ENCODE data around the gene SYNJ2. TPM values are rescaled to one million over a fixed set of nuclear protein-coding genes. Genes with fewer than 3 reads are reported as not detected.

SYNJ2 gene
- total RNA-seq, 1 donor from 2014 or later = 23.6 TPM

DNA sequence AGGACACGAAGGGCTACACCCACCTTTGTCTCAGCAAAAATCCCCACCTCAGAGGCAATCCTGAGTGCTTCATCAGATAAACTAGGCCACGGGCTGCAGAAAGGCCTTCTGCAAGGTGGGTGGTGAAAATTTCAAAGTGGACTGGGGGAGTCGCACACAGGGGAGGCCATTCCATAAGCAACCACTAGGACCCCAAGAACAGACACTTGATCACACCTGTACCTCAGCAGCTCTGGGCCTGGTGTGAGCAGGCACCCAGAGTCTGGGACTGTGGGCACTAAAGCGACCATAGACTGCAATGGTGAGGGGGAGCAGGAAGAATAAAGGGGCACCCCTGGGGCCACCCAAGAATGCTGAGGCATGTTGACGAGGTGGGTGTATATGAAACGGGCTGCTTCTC lies 133.8 kb downstream of the SYNJ2 start:
- DNase-seq (ENCODE audit: low spot score) = no peak

DNA sequence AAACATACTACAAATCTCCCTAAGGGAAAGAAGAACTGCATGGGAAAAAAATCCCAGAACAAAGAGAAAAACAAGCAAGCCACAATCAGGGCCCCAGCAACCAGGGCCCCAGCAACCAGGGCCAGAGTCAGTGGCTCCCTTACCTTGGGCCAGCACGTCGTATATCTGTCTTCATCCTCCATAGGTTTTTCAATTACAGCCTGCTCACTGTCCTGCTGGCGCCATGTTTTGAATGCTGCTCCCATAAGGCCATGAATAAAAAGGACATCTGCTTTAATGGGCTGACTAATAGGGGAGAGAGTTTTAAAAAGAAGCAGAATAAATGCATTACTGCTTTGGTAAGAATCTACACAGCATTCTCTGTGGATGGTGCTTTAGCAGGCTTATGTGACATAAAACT lies 137.2 kb downstream of the SYNJ2 start:
- DNase-seq (ENCODE audit: low spot score) = no peak

DNA sequence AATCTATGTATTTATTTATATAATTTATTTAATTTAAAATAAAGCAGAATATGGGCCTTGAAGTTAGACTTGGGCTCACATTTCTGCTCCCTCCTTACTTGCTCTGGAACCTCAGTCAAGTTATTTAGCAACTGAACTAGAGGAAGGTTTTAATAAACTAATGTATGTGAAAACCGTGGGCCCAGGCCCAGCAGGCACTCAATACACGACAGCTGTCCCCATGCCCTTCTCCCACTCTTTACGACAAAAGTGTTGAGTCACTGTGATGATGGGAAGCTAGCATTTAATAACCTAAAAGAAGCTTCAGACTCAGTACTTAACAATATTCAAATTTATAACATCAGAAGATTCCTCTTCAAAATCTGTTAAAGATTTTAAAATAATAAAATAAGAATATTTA lies 139.7 kb downstream of the SYNJ2 start:
- no peak for DNase-seq (ENCODE audit: low spot score)

DNA sequence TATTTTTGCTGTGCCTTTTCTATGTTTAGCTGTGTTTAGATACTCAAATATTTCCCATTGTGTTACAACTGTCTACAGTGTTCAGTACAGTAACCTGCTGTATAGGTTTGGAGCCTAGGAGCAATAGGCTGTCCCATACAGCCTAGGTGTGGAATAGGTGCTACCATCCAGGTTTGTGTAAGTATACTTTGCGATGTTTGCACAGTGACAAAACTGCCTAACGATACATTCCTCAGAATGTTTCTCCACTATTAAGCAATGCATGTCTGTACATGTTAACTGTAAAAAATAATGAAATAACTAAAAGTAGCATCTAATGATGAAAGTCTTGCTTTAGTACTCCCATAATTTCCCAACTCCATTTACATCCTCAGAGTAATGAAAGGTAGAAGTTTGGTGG lies 140.4 kb downstream of the SYNJ2 start:
- no peak for DNase-seq (ENCODE audit: low spot score)

DNA sequence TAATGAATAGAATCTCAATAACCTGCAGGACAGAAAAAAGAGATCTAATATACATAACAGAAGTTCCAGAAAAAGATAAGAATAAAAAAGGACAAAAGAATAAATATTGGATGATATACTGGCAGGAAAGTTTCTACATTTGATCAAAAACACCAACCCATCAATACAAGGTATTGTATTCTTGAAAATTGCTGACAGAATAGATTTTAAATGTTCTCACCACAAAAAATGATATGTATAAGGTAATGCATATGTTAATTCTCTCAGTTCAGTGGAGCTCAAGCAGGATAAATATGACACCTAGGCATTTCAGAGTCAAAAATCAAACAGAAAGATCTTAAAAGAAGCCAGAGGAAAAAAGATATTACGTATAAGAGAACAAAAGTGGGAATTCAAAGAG lies 142.6 kb downstream of the SYNJ2 start:
- no peak for DNase-seq (ENCODE audit: low spot score)

DNA sequence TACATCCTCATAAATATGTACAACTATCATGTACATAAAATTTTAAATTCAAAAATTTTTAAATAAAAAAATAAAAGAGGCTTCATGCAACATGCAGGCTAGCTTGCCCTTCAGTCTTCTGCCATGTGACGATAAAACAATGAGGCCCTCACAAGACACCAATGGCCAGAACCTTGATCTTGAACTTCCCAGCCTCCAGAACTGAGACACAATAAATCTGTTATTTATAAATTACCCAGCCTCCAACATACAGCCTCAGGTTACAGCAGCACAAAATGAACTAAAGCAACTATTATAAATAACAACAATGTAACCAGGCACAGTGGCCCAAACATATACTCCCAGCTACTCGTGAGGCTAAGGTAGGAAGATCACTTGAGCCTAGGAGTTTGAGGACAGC lies 143.6 kb downstream of the SYNJ2 start:
- DNase-seq (ENCODE audit: low spot score) = no peak

DNA sequence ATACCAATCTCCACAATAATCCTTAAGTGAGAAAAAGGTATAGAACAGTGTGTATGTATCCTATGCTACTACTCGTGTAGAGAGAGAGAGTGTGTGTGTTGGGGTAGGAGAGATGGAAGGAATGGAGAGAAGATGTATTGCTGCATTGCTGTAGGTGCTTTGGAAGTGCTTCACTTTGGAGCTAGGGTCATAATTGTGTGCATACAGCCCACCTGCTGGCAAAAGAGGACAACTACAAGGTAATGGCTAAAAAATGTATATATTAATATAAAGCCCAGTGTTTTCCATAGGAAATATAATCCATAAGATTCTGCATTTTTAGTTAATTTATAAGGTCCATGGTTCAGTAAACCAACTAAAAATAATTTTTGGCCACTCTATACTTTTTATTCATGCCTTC lies 150.3 kb downstream of the SYNJ2 start:
- DNase-seq (ENCODE audit: low spot score) = no peak

DNA sequence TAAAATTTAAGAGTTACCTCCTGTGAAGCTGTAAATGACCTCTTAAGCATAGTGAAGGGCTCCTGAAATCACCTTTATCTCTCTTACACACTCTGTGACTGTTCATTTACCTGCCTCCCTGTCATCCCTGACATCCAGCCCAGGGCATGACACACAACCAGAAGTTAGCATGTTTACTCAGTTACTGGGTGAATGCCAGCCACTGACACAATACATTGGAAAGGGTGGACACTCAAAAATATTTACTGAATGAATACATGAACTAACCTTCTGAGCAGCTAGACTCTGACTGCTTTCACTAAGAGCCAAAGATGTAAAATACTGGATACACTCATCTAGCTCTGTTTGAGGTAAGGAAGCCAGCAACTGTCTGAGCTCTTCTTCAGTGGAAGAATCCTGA lies 161.1 kb downstream of the SYNJ2 start:
- no peak for DNase-seq (ENCODE audit: low spot score)

DNA sequence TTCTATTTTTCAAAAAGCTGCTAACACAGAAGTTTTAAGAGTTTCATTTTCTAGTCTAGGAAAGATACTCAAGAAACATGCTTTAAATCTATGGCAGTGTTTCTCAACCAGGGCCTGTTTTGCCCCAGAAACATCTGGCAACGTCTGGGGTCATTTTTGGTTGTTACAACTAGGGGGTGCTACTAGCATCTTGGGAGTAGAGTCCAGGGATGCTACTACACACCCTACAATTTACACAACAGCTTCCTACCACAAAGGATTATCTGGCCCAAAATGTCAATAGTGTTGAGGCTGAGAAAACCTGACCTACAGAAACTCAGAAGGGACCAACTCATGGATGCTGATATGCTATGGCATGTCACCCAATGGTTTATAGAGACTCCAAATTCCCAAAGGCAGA lies 162.0 kb downstream of the SYNJ2 start:
- no peak for DNase-seq (ENCODE audit: low spot score)

Other genes with a start within 250 kb of the SYNJ2 start
- gene SNX9, start 158.6 kb upstream of the SYNJ2 start, total RNA-seq = 45.8 TPM
- 6.0 TPM for gene SERAC1, start 186.4 kb downstream of the SYNJ2 start, total RNA-seq
- 26.9 TPM for gene GTF2H5, start 186.5 kb downstream of the SYNJ2 start, total RNA-seq